Gastroesophageal sphincter (tissue), 3 donors: Measurements from ENCODE around the gene APOBEC2.

Source experiments
- POLR2A ChIP-seq, 2 donors: fragments of 450-650 bp; IDR thresholded peaks; one replicate each; pipeline ENCODE4 v1.6.1; 2017; ENCODE audit warnings: antibody characterized with exemption in 2 of 2, mild to moderate bottlenecking in 2 of 2, moderate library complexity in 1 of 2
- TF ChIP-seq, protein P1 (sequence below), 4 experiments: fragments of 200-600 bp in 2 of 4; fragments of 450-650 bp in 2 of 4; sonication (generic) in 1 of 4; IDR thresholded peaks; one replicate each; pipeline ENCODE4 v1.5.1; 2017 to 2019; ENCODE audit warnings: antibody characterized with exemption in 4 of 4, mild to moderate bottlenecking in 2 of 4, moderate library complexity in 2 of 4

- TF ChIP-seq, protein P1, sequence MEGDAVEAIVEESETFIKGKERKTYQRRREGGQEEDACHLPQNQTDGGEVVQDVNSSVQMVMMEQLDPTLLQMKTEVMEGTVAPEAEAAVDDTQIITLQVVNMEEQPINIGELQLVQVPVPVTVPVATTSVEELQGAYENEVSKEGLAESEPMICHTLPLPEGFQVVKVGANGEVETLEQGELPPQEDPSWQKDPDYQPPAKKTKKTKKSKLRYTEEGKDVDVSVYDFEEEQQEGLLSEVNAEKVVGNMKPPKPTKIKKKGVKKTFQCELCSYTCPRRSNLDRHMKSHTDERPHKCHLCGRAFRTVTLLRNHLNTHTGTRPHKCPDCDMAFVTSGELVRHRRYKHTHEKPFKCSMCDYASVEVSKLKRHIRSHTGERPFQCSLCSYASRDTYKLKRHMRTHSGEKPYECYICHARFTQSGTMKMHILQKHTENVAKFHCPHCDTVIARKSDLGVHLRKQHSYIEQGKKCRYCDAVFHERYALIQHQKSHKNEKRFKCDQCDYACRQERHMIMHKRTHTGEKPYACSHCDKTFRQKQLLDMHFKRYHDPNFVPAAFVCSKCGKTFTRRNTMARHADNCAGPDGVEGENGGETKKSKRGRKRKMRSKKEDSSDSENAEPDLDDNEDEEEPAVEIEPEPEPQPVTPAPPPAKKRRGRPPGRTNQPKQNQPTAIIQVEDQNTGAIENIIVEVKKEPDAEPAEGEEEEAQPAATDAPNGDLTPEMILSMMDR (IDR thresholded peaks at IDR 0.05) = no peak
- no peak for TF ChIP-seq POLR2A (IDR thresholded peaks at IDR 0.05)
Measured at GRCh38 chr6:41062056-41062455, 9.1 kb downstream of the APOBEC2 start.
